ENCODE results near the gene CAPN2.

Gene CAPN2

DNA sequence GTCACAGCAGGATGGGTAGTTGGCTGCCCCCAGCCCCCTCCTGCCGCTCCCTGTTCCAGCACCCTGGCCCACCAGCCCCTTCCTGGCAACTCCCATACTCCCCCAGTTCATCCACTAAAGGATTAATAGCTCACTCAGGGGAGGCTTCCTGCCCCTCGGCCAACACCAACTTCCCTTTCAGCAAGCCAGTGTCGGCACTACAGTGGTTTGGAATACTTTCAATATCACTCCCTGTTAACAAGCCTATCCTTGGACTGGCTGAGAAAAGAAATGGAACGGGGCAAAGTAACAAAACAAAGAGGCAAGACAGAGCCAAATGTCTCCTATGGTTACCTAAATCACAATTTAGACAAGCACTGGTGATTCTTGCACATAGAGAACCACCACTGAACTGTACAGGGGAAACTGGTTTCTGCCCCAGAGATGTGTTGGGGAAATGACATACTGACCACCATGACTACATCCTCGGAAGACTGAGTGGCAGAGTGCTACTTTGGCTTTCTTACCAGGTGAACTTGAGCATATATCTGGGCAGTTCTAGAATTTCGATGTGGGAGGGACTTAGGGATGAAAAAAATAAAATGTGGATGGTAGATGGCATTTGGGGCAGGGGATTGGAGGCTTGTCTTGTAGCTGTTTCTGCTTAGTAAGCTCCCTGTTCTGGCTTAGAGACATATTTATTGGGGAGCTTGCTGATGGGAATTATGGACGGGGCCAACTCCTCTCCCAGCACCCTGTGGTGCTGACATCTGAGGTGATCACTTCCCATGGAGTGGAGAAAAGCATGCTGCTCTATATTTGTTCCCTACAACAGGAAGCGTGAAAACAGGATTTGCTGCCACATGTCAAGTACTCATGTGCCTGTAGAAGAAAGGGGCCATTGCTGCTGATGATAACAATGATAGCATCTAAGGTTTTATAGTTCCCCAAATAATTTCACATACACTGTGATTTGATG lies 7.1 kb upstream of the CAPN2 start:
- DNase-seq (ENCODE audit: insufficient read length) (no peak), FAIRE-seq (no peak)
- TF ChIP-seq POLR2A (IDR thresholded peaks at IDR 0.05; ENCODE audit: low read depth, low read length) = no peak
- no peak for TF ChIP-seq POLR2AphosphoS5 (IDR thresholded peaks at IDR 0.05; ENCODE audit: low read depth, low read length)
- TF ChIP-seq TAF1 (IDR thresholded peaks at IDR 0.05; ENCODE audit: borderline replicate concordance, low read depth, low read length) = no peak

DNA sequence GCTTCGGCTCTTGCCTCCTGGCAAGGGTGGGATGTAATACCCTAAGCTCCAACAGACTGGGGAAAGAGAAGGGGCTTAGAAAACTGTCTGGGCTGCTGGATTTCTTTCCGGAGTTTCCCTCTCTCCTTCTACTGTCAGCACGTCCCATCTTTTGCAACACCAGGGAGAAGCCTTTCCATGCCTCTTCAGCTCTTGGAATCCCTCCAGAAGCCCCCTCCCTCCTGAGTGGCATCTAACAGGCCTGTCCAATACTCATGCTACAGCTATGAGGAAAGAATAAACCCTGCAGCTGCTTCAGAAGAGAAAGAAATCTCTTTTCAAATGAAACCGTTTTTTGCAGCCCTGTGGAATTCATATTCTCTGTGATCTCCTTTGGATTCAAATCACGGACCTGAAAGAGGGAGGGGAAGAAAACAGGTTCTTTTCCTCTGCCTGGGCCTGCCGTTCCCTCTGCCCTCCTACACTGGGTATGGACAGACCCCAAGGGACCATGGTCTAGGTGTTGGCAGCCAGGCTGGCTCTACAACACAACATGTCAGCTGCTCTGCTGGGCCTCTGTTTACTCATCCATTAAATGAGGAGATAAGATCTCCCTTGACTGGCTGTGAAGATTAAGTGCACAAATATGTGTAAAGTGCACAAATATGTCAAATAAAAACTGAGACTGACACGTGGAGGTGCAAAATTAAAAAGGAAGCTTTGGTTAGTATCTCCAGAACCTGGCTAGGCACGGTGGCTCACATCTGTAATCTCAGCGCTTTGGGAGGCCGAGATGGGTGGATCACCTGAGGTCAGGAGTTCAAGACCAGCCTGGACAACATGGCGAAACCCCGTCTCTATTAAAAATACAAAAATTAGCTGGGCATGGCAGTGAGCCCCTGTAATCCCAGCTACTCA lies 6.0 kb upstream of the CAPN2 start:
- no peak for FAIRE-seq

DNA sequence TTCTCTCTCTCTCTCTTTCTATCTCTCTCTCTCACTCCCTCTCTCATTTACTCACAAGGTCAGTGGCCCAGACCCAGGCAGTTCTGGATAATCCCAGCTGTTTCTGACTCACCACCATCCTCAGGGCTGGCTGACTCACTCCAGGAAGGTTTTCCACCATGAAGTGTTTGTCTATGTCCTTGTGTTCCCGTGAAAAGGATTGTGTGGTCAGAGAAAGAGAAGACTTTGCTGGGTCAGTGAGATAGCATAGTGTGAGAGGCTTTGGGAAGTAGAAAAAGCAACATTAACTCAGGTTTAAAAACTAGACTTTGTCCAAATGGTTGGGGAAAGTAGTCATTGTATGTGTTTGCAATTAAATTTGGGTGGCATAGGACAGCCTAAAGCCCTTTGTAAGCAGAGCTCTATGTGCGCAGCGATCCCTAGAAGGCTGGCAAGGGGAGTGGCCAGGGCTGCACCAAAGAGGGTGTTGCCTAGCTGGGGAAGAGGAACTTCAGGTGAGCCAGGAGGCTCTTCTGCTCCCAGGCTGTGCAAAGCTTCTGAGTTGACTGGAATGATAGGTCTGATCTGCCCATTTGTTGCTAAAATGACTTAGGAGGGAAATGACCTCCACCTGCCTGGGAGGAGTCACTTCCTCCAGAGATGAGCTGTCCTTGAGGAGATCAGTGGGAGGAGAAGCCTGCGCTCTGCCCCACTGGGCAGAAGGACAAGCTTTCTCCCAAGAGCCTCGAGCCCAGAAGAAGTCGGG lies 4.9 kb upstream of the CAPN2 start:
- TF ChIP-seq POLR2AphosphoS5 (IDR thresholded peaks at IDR 0.05; ENCODE audit: low read depth, low read length) (no peak), POLR2A (IDR thresholded peaks at IDR 0.05; ENCODE audit: low read depth, low read length) (no peak), TAF1 (IDR thresholded peaks at IDR 0.05; ENCODE audit: borderline replicate concordance, low read depth, low read length) (no peak)
- FAIRE-seq (no peak), DNase-seq (ENCODE audit: insufficient read length) (no peak)

More for the DNA sequence above, 6.0 kb upstream of the CAPN2 start:
- DNase-seq (ENCODE audit: insufficient read length) = no peak
- no peak for TF ChIP-seq TAF1 (IDR thresholded peaks at IDR 0.05; ENCODE audit: borderline replicate concordance, low read depth, low read length)
- TF ChIP-seq POLR2AphosphoS5 (IDR thresholded peaks at IDR 0.05; ENCODE audit: low read depth, low read length) = no peak
- no peak for TF ChIP-seq POLR2A (IDR thresholded peaks at IDR 0.05; ENCODE audit: low read depth, low read length)

DNA sequence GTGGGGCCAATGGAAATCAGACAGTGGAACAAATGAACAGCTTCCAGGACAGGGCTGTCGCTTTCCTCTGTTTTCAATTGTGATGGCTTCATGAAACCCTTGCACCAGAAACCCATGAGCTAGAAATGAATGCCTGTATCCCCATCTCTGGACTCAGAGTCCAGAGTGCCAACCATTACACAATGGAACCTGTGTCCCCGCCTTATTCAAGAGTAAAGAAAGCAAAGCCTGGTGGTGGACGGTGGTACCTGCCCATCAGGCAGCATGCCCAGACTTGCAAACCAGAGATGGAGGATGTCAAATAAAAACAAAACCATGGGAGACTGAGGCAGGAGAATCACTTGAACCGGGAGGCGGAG lies 4.4 kb upstream of the CAPN2 start:
- DNase-seq (ENCODE audit: insufficient read length) = no peak
- FAIRE-seq = no peak
- TF ChIP-seq POLR2A (IDR thresholded peaks at IDR 0.05; ENCODE audit: low read depth, low read length) = no peak
- no peak for TF ChIP-seq POLR2AphosphoS5 (IDR thresholded peaks at IDR 0.05; ENCODE audit: low read depth, low read length)
- TF ChIP-seq TAF1 (IDR thresholded peaks at IDR 0.05; ENCODE audit: borderline replicate concordance, low read depth, low read length) = no peak

DNA sequence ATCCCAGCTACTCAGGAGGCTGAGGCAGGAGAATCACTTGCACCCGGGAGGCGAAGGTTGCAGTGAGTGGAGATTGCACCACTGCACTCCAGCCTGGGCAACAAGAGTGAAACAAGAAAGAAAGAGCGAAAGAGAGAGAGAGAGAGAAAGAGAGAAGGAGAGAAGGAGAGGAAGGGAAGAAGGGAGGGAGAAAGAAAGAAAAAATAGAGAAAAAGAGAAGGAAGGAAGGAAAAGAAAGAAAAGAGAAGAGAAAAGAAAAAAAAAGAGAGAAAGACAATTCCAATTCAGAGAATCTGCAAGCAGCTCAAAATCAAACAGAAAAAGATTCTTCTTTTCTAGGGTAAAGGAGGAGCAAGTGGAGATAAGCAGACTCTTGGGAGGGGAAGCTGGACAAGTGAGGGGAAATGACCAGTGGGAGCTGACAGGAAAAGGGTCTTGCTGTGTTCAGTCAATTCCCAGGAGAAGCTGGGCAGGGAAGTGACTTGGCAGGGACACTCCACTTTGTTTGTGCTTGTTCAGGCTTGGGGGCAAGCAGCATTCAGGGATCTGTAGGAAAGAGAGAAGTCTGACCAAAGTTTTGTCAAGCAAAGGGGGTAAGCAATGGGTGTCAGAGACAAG lies 3.6 kb upstream of the CAPN2 start:
- no peak for TF ChIP-seq POLR2AphosphoS5 (IDR thresholded peaks at IDR 0.05; ENCODE audit: low read depth, low read length)
- no peak for TF ChIP-seq TAF1 (IDR thresholded peaks at IDR 0.05; ENCODE audit: borderline replicate concordance, low read depth, low read length)
- no peak for TF ChIP-seq POLR2A (IDR thresholded peaks at IDR 0.05; ENCODE audit: low read depth, low read length)
- no peak for FAIRE-seq
- no peak for DNase-seq (ENCODE audit: insufficient read length)

DNA sequence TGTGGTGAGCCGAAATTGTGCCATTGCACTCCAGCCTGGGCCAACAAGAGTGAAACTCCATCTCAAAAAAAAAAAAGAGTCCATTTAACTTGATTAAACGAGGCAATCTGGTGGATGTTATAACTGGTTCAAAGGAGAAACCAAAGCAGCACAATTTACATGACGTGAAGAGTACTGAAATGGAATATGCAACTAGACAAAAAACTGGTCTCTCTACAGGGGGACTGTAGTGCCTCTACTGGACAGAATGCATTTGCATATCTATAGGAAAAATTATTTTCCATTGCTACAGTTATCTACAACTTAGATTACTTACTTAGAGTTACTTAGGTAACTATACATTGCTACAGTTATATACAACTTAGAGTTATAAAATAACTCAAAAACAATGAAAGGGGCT lies 2.7 kb upstream of the CAPN2 start:
- FAIRE-seq (no peak), DNase-seq (ENCODE audit: insufficient read length) (no peak)
- TF ChIP-seq TAF1 (IDR thresholded peaks at IDR 0.05; ENCODE audit: borderline replicate concordance, low read depth, low read length) (no peak), POLR2AphosphoS5 (IDR thresholded peaks at IDR 0.05; ENCODE audit: low read depth, low read length) (no peak), POLR2A (IDR thresholded peaks at IDR 0.05; ENCODE audit: low read depth, low read length) (no peak)

DNA sequence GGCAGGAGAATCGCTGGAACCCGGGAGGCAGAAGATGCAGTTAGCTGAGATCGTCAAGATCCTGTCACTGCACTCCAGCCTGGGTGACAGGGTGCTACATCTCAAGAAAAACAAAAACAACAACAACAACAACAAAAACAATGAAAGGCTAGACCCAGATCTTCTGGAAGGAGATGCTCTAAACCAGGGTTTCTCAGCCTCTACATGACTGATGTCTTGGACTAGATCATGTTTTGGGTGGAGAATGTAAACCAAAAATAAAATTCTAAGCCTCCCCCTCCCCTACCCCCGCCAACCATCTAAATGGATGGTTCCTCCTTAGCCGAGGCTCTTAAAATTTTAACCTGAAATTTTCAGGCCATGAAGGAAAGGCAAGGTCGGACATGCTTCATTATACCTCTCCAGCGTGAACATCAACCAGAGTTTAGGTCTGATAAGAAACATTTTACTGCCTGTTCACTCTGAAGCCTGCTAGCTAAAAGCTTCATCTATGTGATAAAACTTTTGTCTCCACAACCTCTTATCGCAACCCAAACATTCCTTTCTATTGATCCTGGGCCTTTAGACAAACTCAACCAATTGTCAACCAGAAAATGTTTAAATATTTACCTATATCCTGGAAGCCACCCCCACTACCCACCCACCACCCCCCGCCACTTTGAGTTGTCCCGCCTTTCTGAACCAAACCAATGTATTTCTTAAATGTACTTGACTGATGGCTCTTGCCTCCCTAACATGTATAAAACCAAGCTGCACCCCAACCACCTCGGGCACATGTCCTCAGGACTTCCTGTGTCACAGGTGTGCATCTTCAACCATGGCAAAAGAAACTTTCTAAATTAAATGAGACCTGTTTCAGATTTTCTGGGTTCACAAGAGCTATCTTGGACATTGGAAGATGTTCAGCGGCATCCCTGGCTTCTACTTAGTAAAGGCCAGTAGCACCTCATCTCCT lies 1.9 kb upstream of the CAPN2 start:
- DNase-seq (ENCODE audit: insufficient read length) (no peak), FAIRE-seq (no peak)
- no peak for TF ChIP-seq POLR2A (IDR thresholded peaks at IDR 0.05; ENCODE audit: low read depth, low read length)
- no peak for TF ChIP-seq POLR2AphosphoS5 (IDR thresholded peaks at IDR 0.05; ENCODE audit: low read depth, low read length)
- TF ChIP-seq TAF1 (IDR thresholded peaks at IDR 0.05; ENCODE audit: borderline replicate concordance, low read depth, low read length) = no peak

DNA sequence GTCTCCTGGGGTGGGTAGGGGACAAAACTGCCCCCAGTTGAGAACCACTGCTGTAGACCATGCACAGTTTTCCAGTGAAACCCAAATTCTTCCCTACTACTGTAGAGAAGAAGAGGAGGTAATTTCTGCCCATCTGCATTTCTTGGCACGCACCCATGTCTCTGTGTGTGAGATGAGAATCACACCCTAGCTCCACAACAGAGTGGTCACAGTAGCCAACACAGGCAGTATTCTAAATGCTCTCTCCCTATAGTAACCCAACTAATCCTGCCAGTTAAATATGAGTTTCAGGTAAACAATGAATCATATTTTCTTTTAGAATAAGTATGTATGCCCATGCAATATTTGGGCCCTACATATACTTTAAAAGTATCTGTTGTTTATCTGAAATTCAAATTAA lies 1.2 kb upstream of the CAPN2 start:
- DNase-seq (ENCODE audit: insufficient read length) = no peak
- no peak for TF ChIP-seq TAF1 (IDR thresholded peaks at IDR 0.05; ENCODE audit: borderline replicate concordance, low read depth, low read length)
- TF ChIP-seq POLR2AphosphoS5 (IDR thresholded peaks at IDR 0.05; ENCODE audit: low read depth, low read length) = no peak
- no peak for TF ChIP-seq POLR2A (IDR thresholded peaks at IDR 0.05; ENCODE audit: low read depth, low read length)
- FAIRE-seq = no peak

DNA sequence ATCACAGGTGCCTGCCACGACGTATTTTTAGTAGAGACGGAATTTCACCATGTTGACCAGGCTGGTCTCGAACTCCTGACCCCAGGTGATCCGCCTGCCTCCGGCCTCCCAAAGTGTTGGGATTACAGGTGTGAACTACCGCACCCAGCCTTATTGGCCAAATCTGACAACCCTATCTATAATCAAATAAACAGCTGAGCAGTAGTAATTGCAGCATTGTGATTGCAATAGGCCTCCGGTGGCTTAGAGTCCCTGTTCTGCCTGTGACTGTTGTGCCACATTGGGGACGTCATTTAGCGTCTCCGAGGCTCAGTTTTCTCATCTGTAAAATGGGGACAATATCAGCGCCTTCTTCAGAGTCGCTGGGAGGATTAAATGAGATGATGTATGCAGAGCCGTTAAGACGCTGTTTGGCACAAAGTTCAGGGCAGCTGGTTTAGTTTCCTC lies 569 bp upstream of the CAPN2 start:
- TF ChIP-seq TAF1 (IDR thresholded peaks at IDR 0.05; ENCODE audit: borderline replicate concordance, low read depth, low read length) (no peak), POLR2A (IDR thresholded peaks at IDR 0.05; ENCODE audit: low read depth, low read length) (no peak), POLR2AphosphoS5 (IDR thresholded peaks at IDR 0.05; ENCODE audit: low read depth, low read length) (no peak)
- no peak for DNase-seq (ENCODE audit: insufficient read length)
- FAIRE-seq = no peak

Data from GM12892 (cell line).